ENCODE data around the gene ZCCHC7. TPM values are rescaled to one million over a fixed set of nuclear protein-coding genes. Genes with fewer than 3 reads are reported as not detected.

Gene ZCCHC7
- total RNA-seq, 1 donor = 32.6 TPM

DNA sequence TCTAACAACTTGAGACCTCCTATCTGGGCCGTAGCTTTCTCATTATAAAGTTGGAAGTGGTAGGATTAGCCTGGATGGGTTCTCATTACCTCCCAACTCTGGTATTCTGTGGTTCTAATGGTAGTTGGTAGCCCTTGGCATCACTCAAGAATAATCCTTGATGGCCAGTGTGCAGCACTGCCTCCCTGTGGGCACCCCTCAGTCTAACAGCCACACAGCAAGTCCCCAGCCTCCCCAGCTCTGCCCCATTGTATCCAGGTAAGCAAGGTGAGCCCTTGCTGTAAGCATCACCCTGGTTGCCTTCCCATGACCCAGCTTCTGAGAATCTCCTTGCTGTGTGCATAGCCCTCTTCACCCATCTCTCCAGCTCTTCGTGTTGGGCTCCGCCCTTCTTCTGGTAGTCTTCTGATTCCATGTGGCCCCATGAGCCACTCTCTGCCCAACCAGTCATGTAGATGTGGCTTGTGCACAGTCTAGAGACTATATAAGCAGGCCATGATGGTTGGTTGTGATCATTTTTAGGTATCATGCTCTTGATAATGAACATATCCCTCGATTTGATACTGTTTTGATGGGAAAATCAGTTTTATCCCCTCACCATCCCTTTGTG lies 244.5 kb downstream of the ZCCHC7 start:
- Histone ChIP-seq H3K27me3 (ENCODE audit: insufficient read depth, low read length) (no peaks in the 10 kb centered on the region), H3K36me3 (ENCODE audit: insufficient read depth, low read length) (no peaks in the 10 kb centered on the region), H3K4me1 (ENCODE audit: insufficient read depth, low read length) (no peaks in the 10 kb centered on the region), H4K20me1 (ENCODE audit: insufficient read depth, low read length) (no peaks in the 10 kb centered on the region), H3K9me3 (ENCODE audit: low read depth, low read length) (no peaks in the 10 kb centered on the region), H3K4me3 (ENCODE audit: insufficient read depth, low read length) (no peak overlapping the region), H3K4me2 (ENCODE audit: insufficient read depth, low read length) (no peak overlapping the region), H2AFZ (ENCODE audit: low read length) (no peak overlapping the region), H3K79me2 (ENCODE audit: insufficient read depth, low read length) (no peaks in the 10 kb centered on the region), H3K27ac (ENCODE audit: low read depth, low read length) (no peak overlapping the region)
- DNase-seq (ENCODE audit: insufficient read length, low spot score, missing footprints) = no peak
- TF ChIP-seq, protein P1, sequence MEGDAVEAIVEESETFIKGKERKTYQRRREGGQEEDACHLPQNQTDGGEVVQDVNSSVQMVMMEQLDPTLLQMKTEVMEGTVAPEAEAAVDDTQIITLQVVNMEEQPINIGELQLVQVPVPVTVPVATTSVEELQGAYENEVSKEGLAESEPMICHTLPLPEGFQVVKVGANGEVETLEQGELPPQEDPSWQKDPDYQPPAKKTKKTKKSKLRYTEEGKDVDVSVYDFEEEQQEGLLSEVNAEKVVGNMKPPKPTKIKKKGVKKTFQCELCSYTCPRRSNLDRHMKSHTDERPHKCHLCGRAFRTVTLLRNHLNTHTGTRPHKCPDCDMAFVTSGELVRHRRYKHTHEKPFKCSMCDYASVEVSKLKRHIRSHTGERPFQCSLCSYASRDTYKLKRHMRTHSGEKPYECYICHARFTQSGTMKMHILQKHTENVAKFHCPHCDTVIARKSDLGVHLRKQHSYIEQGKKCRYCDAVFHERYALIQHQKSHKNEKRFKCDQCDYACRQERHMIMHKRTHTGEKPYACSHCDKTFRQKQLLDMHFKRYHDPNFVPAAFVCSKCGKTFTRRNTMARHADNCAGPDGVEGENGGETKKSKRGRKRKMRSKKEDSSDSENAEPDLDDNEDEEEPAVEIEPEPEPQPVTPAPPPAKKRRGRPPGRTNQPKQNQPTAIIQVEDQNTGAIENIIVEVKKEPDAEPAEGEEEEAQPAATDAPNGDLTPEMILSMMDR (IDR thresholded peaks at IDR 0.05; ENCODE audit: extremely low read depth, low read depth, low read length) = peak; percentile 24

DNA sequence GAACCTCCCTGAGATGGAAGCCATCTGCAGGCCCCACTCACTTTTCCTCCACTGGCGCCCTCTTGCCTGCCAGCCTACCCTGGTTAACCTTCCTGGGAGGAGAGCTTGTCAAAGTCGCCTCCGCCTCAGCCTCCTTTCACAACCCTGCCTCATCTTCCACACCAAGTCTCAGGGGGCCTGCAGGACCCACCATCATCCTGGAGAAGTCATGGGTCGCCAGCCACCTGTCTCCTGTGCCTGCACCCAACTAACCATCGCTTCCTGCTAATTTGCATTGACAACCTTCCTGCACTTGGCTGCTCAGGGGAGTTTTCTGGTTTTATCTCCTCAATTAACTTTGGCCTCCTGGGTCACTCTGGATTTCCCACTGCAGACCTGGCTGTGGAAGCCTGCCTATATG lies 249.3 kb downstream of the ZCCHC7 start:
- DNase-seq (ENCODE audit: insufficient read length, low spot score, missing footprints) = no peak
- Histone ChIP-seq H3K9me3 (ENCODE audit: low read depth, low read length) (no peaks in the 10 kb centered on the region), H4K20me1 (ENCODE audit: insufficient read depth, low read length) (peaks cover 5% of the 10 kb centered on the region), H3K79me2 (ENCODE audit: insufficient read depth, low read length) (no peaks in the 10 kb centered on the region), H3K27me3 (ENCODE audit: insufficient read depth, low read length) (peaks cover 4% of the 10 kb centered on the region), H2AFZ (ENCODE audit: low read length) (no peak overlapping the region), H3K4me1 (ENCODE audit: insufficient read depth, low read length) (peaks cover 13% of the 10 kb centered on the region), H3K36me3 (ENCODE audit: insufficient read depth, low read length) (no peaks in the 10 kb centered on the region), H3K4me2 (ENCODE audit: insufficient read depth, low read length) (no peak overlapping the region), H3K4me3 (ENCODE audit: insufficient read depth, low read length) (no peak overlapping the region), H3K27ac (ENCODE audit: low read depth, low read length) (no peak overlapping the region)
- TF ChIP-seq, protein P1 (IDR thresholded peaks at IDR 0.05; ENCODE audit: extremely low read depth, low read depth, low read length) = no peak

DNA sequence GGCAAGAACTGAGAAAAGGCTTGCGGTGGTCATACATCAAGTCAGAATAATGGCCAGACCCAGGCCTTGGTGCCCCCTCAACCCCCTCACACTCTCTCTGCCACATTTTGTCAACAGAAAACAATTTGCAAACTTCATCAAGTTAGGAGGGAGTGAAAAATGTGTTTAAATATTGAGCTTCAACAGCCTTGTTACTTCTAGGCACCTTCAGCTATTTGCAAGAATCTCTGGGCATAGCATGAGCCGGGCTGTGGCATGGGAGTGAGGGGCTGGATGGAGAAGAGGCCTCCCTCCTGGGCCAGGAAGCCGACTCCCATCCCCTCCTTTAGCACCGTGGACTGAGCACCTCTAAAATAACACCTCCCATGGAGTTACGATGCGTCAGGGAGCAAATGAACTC lies 249.9 kb downstream of the ZCCHC7 start:
- no peak overlapping the region for H3K4me2 ChIP-seq (ENCODE audit: insufficient read depth, low read length)
- H3K27me3 ChIP-seq (ENCODE audit: insufficient read depth, low read length) = peaks cover 4% of the 10 kb centered on the region
- no peak for DNase-seq (ENCODE audit: insufficient read length, low spot score, missing footprints)
- no peak overlapping the region for H2AFZ ChIP-seq (ENCODE audit: low read length)
- H4K20me1 ChIP-seq (ENCODE audit: insufficient read depth, low read length) = peaks cover 5% of the 10 kb centered on the region
- no peaks in the 10 kb centered on the region for H3K36me3 ChIP-seq (ENCODE audit: insufficient read depth, low read length)
- no peaks in the 10 kb centered on the region for H3K9me3 ChIP-seq (ENCODE audit: low read depth, low read length)
- H3K27ac ChIP-seq (ENCODE audit: low read depth, low read length) = no peak overlapping the region
- no peak overlapping the region for H3K4me3 ChIP-seq (ENCODE audit: insufficient read depth, low read length)
- H3K4me1 ChIP-seq (ENCODE audit: insufficient read depth, low read length) = peaks cover 13% of the 10 kb centered on the region
- TF ChIP-seq, protein P1 (IDR thresholded peaks at IDR 0.05; ENCODE audit: extremely low read depth, low read depth, low read length) = no peak
- no peaks in the 10 kb centered on the region for H3K79me2 ChIP-seq (ENCODE audit: insufficient read depth, low read length)

DNA sequence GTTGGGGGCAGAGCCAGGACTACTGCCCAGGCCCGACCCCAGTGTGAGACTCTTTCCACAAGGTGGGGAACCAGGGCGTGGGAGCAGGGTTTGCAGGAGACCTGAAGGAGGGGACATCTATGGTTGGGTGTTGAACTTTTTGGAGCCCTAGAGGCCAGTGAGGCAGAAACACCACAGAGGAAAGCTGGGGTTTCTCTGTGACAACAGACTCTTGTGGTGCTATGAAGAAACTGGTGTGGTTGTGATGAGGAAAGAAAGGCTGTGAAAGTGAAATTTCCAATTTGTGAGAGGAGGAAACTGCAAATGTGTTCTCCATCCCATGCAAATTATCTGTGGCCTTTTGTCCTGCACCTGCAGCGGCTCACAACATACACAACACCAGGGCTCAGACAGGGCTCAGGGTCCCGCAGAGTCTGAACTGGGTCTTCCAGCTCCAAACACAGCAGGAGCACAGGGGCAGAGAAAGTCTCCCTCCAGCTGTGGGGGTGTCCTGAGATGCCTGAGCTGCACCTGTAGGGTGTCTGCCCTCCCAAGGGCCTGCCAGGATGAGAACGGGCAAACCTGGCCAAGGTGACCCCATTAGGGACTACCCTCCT lies 250.7 kb downstream of the ZCCHC7 start:
- no peaks in the 10 kb centered on the region for H3K9me3 ChIP-seq (ENCODE audit: low read depth, low read length)
- TF ChIP-seq, protein P1 (IDR thresholded peaks at IDR 0.05; ENCODE audit: extremely low read depth, low read depth, low read length) = no peak
- no peaks in the 10 kb centered on the region for H3K79me2 ChIP-seq (ENCODE audit: insufficient read depth, low read length)
- H3K36me3 ChIP-seq (ENCODE audit: insufficient read depth, low read length) = no peaks in the 10 kb centered on the region
- H2AFZ ChIP-seq (ENCODE audit: low read length) = no peak overlapping the region
- H3K27ac ChIP-seq (ENCODE audit: low read depth, low read length) = no peak overlapping the region
- H3K4me1 ChIP-seq (ENCODE audit: insufficient read depth, low read length) = peaks cover 13% of the 10 kb centered on the region
- DNase-seq (ENCODE audit: insufficient read length, low spot score, missing footprints) = no peak
- H3K4me3 ChIP-seq (ENCODE audit: insufficient read depth, low read length) = no peak overlapping the region
- no peak overlapping the region for H3K4me2 ChIP-seq (ENCODE audit: insufficient read depth, low read length)
- H4K20me1 ChIP-seq (ENCODE audit: insufficient read depth, low read length) = peaks cover 5% of the 10 kb centered on the region
- peaks cover 4% of the 10 kb centered on the region for H3K27me3 ChIP-seq (ENCODE audit: insufficient read depth, low read length)
